ENCODE measurements around the gene EVL.

- TF ChIP-seq MAX (IDR thresholded peaks at IDR 0.05; ENCODE audit: insufficient read depth, insufficient read length) (no peak), CTCF (IDR thresholded peaks at IDR 0.05; ENCODE audit: extremely low read depth in 1 of 2, insufficient read depth in 1 of 2, low read depth in 1 of 2, low read length in 2 of 2) (no peak), POLR2A (IDR thresholded peaks at IDR 0.05; ENCODE audit: low read depth, low read length) (no peak), EZH2 (IDR thresholded peaks at IDR 0.05; ENCODE audit: borderline replicate concordance, low read depth, low read length, severe bottlenecking) (no peak), FOS (IDR thresholded peaks at IDR 0.05; ENCODE audit: borderline replicate concordance, insufficient read depth, low read length) (no peak), POLR2AphosphoS5 (IDR thresholded peaks at IDR 0.05; ENCODE audit: insufficient read depth, low read depth, low read length) (no peak)
These were observed 30.2 kb upstream of the EVL start for GRCh38 chr14:100034961-100035500.

Data from endothelial cell of umbilical vein (primary cell).